HAP-1 (cell line): ENCODE results near the gene GPR180.
"Not testable (repeated sequence)": the region's sequence is repeated elsewhere in the genome, so short reads cannot be mapped to it uniquely, and the experiment has no call there.

Source experiments
- DNase-seq, 2 experiments: peaks; one replicate each; pipeline ENCODE4 v3.0.0-alpha.2; 2016 to 2020; ENCODE audit warnings: low spot score in 2 of 2
- H3K27me3 ChIP-seq: fragments of 250-450 bp; sonication (Bioruptor Pico); 2 replicates; pipeline ENCODE4 v1.5.1; 2020; ENCODE audit warnings: low read depth, mild to moderate bottlenecking, moderate library complexity
- H3K36me3 ChIP-seq: fragments of 250-450 bp; sonication (Bioruptor Pico); replicated peaks from 2 replicates; pipeline ENCODE4 v1.5.1; 2020; ENCODE audit warnings: mild to moderate bottlenecking
- H3K4me1 ChIP-seq: fragments of 250-450 bp; sonication (Bioruptor Pico); 2 replicates; pipeline ENCODE4 v1.5.1; 2020; ENCODE audit warnings: mild to moderate bottlenecking
- H3K4me3 ChIP-seq: fragments of 250-450 bp; sonication (Bioruptor Pico); 2 replicates; pipeline ENCODE4 v1.5.1; 2020; ENCODE audit warnings: mild to moderate bottlenecking, moderate library complexity
- H3K9me3 ChIP-seq: fragments of 250-450 bp; sonication (Bioruptor Pico); 2 replicates; pipeline ENCODE4 v1.5.1; 2020; ENCODE audit warnings: mild to moderate bottlenecking, moderate library complexity
- in situ Hi-C: fragments of 300-500 bp; cut with MboI; formaldehyde crosslinking; loops from 3 replicates; pipeline ENCODE4 v1.14.3; 2020; ENCODE audit warnings: low sequenced_read_pairs, inconsistent platforms, mixed read lengths

GPR180 gene

GRCh38 chr13:94608586-94608985 is 6.9 kb downstream of the GPR180 start:
- Histone ChIP-seq H3K9me3 (no peaks in the 10 kb centered on the region), H3K36me3 (peaks cover 24% of the 10 kb centered on the region), H3K27me3 (no peaks in the 10 kb centered on the region), H3K4me3 (no peak overlapping the region), H3K4me1 (peaks cover 14% of the 10 kb centered on the region)
- DNase-seq, result no peak
- in situ Hi-C loops, result no loop called here

DNA sequence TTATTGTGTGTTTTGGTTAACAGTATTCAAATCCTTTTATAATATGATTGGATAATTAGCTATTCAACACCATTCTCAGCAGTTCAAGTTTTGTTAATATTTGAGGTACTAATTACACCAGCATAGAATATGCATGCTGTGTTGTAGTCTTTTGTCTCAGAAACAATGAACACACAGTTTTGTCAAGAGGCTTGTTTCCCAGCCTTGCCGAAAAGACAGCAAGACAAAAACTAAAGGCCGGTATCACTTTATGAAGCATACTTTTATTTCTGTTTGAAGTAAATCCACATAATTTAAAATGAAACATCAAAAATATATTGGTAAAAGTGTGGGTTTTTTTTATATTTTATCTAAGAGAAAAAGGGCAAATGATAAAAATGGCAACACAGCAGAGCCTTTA is 7.5 kb downstream of the GPR180 start:
- Histone ChIP-seq H3K4me1 (peaks cover 12% of the 10 kb centered on the region), H3K27me3 (no peaks in the 10 kb centered on the region), H3K9me3 (no peaks in the 10 kb centered on the region), H3K36me3 (peaks cover 24% of the 10 kb centered on the region), H3K4me3 (no peak overlapping the region)
- in situ Hi-C loops, result no loop called here
- no peak for DNase-seq

DNA sequence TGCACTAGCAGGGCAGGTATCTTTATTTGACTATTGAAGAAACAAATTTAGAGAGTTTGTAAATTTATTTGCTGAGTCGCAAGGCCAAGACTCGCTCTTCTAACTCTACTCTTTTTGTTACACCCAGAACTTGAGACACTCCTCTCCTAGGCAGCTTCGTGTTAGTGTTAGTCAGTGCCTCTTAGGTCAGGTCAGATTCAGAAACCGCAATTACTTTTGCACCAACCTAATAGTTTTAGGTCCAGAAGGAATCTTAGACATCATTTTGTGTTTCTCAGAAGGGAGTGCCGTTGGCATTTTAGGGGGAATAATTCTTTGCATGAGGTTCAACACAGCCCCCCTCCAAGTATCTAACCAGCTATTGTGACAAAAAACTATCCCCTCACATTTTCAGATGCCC is 8.8 kb downstream of the GPR180 start:
- in situ Hi-C loops, result loop anchor here (5.0 kb wide), 1 partner anchor 173 kb away; no protein-coding TSS in a partner anchor
- Histone ChIP-seq H3K4me3 (no peak overlapping the region), H3K4me1 (peaks cover 12% of the 10 kb centered on the region), H3K36me3 (peaks cover 31% of the 10 kb centered on the region), H3K27me3 (no peaks in the 10 kb centered on the region), H3K9me3 (no peaks in the 10 kb centered on the region)
- no peak for DNase-seq

GRCh38 chr13:94612050-94612449 is 10.4 kb downstream of the GPR180 start:
- Histone ChIP-seq H3K4me3 (no peak overlapping the region), H3K36me3 (peaks cover 19% of the 10 kb centered on the region), H3K4me1 (peaks cover 12% of the 10 kb centered on the region), H3K9me3 (no peaks in the 10 kb centered on the region), H3K27me3 (no peaks in the 10 kb centered on the region)
- in situ Hi-C loops, result loop anchor here (5.0 kb wide), 1 partner anchor 175 kb away; no protein-coding TSS in a partner anchor
- DNase-seq, result no peak

GRCh38 chr13:94613051-94613450 is 11.4 kb downstream of the GPR180 start:
- Histone ChIP-seq H3K4me3 (no peak overlapping the region), H3K4me1 (peaks cover 11% of the 10 kb centered on the region), H3K9me3 (no peaks in the 10 kb centered on the region), H3K27me3 (no peaks in the 10 kb centered on the region), H3K36me3 (peaks cover 13% of the 10 kb centered on the region)
- in situ Hi-C loops, result loop anchor here (5.0 kb wide), 1 partner anchor 176 kb away; no protein-coding TSS in a partner anchor
- no peak for DNase-seq

DNA sequence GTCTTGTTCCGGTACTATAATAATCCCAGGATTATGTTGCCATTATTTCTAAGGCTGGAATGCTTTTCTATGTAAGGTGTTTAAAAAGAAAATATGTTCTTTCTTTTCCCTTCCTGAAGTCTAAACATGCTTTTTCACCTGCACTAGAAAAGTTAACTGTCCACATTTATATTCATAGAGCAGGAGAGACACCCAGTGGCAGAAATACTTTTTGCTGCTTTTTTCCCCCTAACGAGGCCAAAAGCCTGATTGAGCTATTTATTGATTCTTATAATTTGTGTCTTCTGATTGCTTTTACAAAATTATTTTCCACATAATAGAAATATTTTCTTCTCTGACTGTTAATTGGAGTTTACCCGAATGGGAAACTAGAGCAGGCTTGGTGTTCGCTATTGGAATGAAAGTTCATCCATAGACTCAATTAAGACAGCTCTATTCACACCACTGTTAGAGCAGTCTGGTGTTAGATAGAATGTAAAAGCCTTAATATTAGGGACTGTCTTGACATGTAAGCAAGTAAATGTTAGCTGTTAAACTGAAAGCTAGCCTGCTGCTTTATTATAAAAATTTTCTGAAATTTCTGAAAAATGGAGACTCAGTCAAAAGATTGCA is 15.8 kb downstream of the GPR180 start:
- H3K27me3 ChIP-seq, result no peaks in the 10 kb centered on the region
- no peaks in the 10 kb centered on the region for H3K4me1 ChIP-seq
- in situ Hi-C loops, result no loop called here
- H3K36me3 ChIP-seq, result peaks cover 14% of the 10 kb centered on the region; the same call in 1 of the 2 replicates
- DNase-seq, result peak; percentile 41 to 63
- no peaks in the 10 kb centered on the region for H3K9me3 ChIP-seq
- no peak overlapping the region for H3K4me3 ChIP-seq

GRCh38 chr13:94620286-94620896 is 18.7 kb downstream of the GPR180 start:
- no peaks in the 10 kb centered on the region for H3K27me3 ChIP-seq
- peak; percentile 51 to 60 for DNase-seq
- in situ Hi-C loops, result no loop called here
- no peaks in the 10 kb centered on the region for H3K9me3 ChIP-seq
- H3K4me1 ChIP-seq, result no peaks in the 10 kb centered on the region
- H3K4me3 ChIP-seq, result no peak overlapping the region
- peaks cover 7% of the 10 kb centered on the region for H3K36me3 ChIP-seq

GRCh38 chr13:94622344-94622743 is 20.7 kb downstream of the GPR180 start:
- Histone ChIP-seq H3K9me3 (no peaks in the 10 kb centered on the region), H3K4me1 (no peaks in the 10 kb centered on the region), H3K36me3 (peaks cover 7% of the 10 kb centered on the region), H3K27me3 (no peaks in the 10 kb centered on the region), H3K4me3 (no peak overlapping the region)
- DNase-seq, result no peak
- in situ Hi-C loops, result no loop called here

DNA sequence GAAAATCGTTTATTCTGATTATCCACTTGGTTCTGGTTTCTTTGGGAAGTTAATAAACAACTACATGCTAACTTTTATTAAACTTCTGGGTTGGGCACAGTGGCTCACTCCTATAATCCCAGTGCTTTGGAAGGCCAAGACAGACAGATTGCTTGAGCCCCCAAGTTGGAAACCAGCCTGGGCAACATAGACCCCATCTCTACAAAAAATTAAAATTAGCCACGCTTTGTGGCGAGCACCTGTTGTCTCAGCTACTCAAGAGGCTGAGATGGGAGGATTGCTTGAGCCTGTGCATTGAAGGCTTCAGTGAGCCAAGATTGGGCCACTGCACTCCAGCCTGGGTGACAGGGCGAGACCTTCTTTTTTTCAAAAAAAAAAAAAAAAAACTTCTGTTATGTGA is 21.7 kb downstream of the GPR180 start:
- no peak overlapping the region for H3K4me3 ChIP-seq
- no peaks in the 10 kb centered on the region for H3K4me1 ChIP-seq
- DNase-seq, result no peak
- H3K27me3 ChIP-seq, result no peaks in the 10 kb centered on the region
- peaks cover 12% of the 10 kb centered on the region for H3K36me3 ChIP-seq
- no peaks in the 10 kb centered on the region for H3K9me3 ChIP-seq
- in situ Hi-C loops, result no loop called here

- Histone ChIP-seq H3K9me3 (no peaks in the 10 kb centered on the region), H3K27me3 (no peaks in the 10 kb centered on the region), H3K4me3 (no peak overlapping the region), H3K4me1 (no peaks in the 10 kb centered on the region; the same call in 1 of the 2 replicates), H3K36me3 (peaks cover 5% of the 10 kb centered on the region; the same call in 1 of the 2 replicates)
- no peak for DNase-seq
- in situ Hi-C loops, result loop anchor here (25.0 kb wide), 1 partner anchor 781 kb away; no protein-coding TSS in a partner anchor
Observed at GRCh38 chr13:94630858-94631257, 29.2 kb downstream of the GPR180 start.

GRCh38 chr13:94632226-94632980 is 30.7 kb downstream of the GPR180 start:
- no peaks in the 10 kb centered on the region for H3K9me3 ChIP-seq
- H3K36me3 ChIP-seq, result peaks cover 5% of the 10 kb centered on the region; the same call in 1 of the 2 replicates
- no peak overlapping the region for H3K4me3 ChIP-seq
- no peaks in the 10 kb centered on the region for H3K27me3 ChIP-seq
- in situ Hi-C loops, result loop anchor here (25.0 kb wide), 1 partner anchor 780 kb away; no protein-coding TSS in a partner anchor
- no peaks in the 10 kb centered on the region; the same call in 1 of the 2 replicates for H3K4me1 ChIP-seq
- DNase-seq, result no peak

DNA sequence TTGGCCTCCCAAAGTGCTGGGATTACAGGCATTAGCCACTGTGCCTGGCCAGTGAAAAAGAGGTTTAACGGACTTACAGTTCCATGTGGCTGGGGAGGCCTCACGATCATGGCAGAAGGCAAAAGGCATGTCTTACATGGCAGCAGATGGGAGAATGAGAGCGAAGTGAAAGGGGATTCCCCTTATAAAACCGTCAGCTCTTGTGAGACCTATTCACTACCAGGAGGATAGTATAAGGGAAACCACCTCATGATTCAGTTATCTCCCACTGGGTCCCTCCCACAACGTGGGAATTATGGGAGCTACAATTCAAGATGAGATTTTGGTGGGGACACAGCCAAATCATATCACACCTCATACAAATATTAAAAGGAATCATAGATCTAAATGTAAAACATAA is 34.4 kb downstream of the GPR180 start:
- H3K4me1 ChIP-seq, H3K36me3 ChIP-seq, DNase-seq, H3K27me3 ChIP-seq, H3K4me3 ChIP-seq, H3K9me3 ChIP-seq: not testable (repeated sequence)
- in situ Hi-C loops, result loop anchor here (25.0 kb wide), 1 partner anchor 776 kb away; no protein-coding TSS in a partner anchor

GRCh38 chr13:94636942-94637578 is 35.4 kb downstream of the GPR180 start:
- Histone ChIP-seq H3K36me3 (no peaks in the 10 kb centered on the region), H3K4me1 (no peaks in the 10 kb centered on the region), H3K27me3 (no peaks in the 10 kb centered on the region), H3K4me3 (no peak overlapping the region), H3K9me3 (no peaks in the 10 kb centered on the region)
- in situ Hi-C loops, result loop anchor here (25.0 kb wide), 1 partner anchor 775 kb away; no protein-coding TSS in a partner anchor
- no peak for DNase-seq
